SK-N-SH treated with all-trans-retinoic acid at 6 μM for 48 hours (cell line): ENCODE measurements around the gene TMEM9B.
"Not testable (repeated sequence)": the region's sequence is repeated elsewhere in the genome, so short reads cannot be mapped to it uniquely, and the experiment has no call there.

Source experiments
- ISL1 ChIP-seq: fragments of 250-450 bp; sonication (Bioruptor Pico); IDR thresholded peaks from 2 replicates; pipeline ENCODE4 v2.1.2; 2022; ENCODE audit warnings: mild to moderate bottlenecking, moderate library complexity
- TOX ChIP-seq: fragments of 250-450 bp; sonication (Bioruptor Pico); IDR thresholded peaks from 2 replicates; pipeline ENCODE4 v1.8.0; 2021; ENCODE audit warnings: mild to moderate bottlenecking, moderate library complexity, borderline replicate concordance

DNA sequence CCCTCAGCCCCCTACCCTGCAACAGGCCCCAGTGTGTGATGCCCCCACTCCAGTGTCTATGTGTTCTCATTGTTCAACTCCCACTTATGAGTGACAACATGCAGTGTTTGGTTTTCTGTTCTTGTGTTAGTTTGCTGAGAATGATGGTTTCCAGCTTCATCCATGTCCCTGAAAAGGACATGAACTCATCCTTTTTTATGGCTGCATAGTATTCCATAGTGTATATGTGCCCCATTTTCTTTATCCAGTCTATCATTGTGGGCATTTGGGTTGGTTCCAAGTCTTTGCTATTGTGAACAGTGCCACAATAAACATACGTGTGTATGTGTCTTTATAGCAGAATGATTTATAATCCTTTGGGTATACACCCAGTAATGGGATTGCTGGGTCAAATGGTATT lies 45.3 kb upstream of the TMEM9B start:
- TF ChIP-seq ISL1 (CRISPR knock-in tag); TOX: not testable (repeated sequence)
